HepG2 (cell line): ENCODE results near the gene FER1L5. TPM values are rescaled to one million over a fixed set of nuclear protein-coding genes. Genes with fewer than 3 reads are reported as not detected.

Experiments used
- ATAC-seq: fragments of 200-7000 bp; cut with Tn5 transposase; 3 replicates; pipeline ENCODE4 v1.9.1; 2020; ENCODE audit warnings: mild to moderate bottlenecking, moderate library complexity
- BruUV-seq: library from RNA; stranded (reverse); fragments of 400-500 nt; replicated peaks from 2 replicates; lab custom pipeline; 2021; lab: Mats Ljungman, UMichigan
- CTCF ChIA-PET: fragments of 300-600 bp; formaldehyde crosslinking; extraction: SDS; loops from one replicate; lab custom pipeline; 2021; ENCODE audit warnings: low total read pairs, inconsistent platforms, low intra/inter-chr PET ratio; lab: Yijun Ruan, JAX
- POLR2A ChIA-PET: fragments of 350-600 bp; sonication (Branson Sonifier 250); formaldehyde crosslinking; loops from one replicate; lab custom pipeline; 2020; ENCODE audit warnings: antibody characterized with exemption, inconsistent platforms; lab: Yijun Ruan, JAX
- DNase-seq: peaks from one replicate; pipeline ENCODE4 v3.0.0-alpha.2; 2015; ENCODE audit warnings: low spot score
- FAIRE-seq: peaks from 3 replicates; lab custom pipeline; 2011; peaks lifted over from hg19 to GRCh38; lab: Jason Lieb, UNC
- H2AFZ ChIP-seq: one replicate; pipeline ENCODE4 v1.6.1; 2011; ENCODE audit warnings: low read length, inconsistent platforms
- H3K27ac ChIP-seq: fragments of 300-600 bp; 3 replicates; pipeline ENCODE4 v1.8.0; 2011; ENCODE audit warnings: mixed run types, mild to moderate bottlenecking, mixed read lengths, low read length, inconsistent platforms; ENCODE audit not compliant: insufficient read depth; ENCODE audit errors: extremely low read length
- H3K27me3 ChIP-seq, 2 experiments: fragments of 200-600 bp in 1 of 2; 2 replicates in 1 of 2; 3 replicates in 1 of 2; pipeline versions ENCODE4 v1.6.0 to v1.8.0; 2011; ENCODE audit warnings: low read length in 2 of 2, mild to moderate bottlenecking in 2 of 2, moderate library complexity in 2 of 2, inconsistent platforms in 1 of 2; ENCODE audit not compliant: insufficient read depth in 2 of 2, control insufficient read depth in 1 of 2
- H3K36me3 ChIP-seq, 2 experiments: fragments of 200-600 bp in 1 of 2; replicated peaks in 1 of 2; 2 replicates in 1 of 2; 3 replicates in 1 of 2; pipeline versions ENCODE4 v1.5.1 to v1.8.0; 2011; ENCODE audit warnings: low read length in 2 of 2, inconsistent platforms in 1 of 2; ENCODE audit not compliant: insufficient read depth in 2 of 2, control insufficient read depth in 1 of 2
- H3K4me1 ChIP-seq: 2 replicates; pipeline ENCODE4 v1.5.1; 2012; ENCODE audit warnings: low read length, inconsistent platforms; ENCODE audit not compliant: insufficient read depth
- H3K4me2 ChIP-seq: 2 replicates; pipeline ENCODE4 v1.6.0; 2011; ENCODE audit warnings: low read depth, low read length, inconsistent platforms
- H3K4me3 ChIP-seq, 3 experiments: fragments of 200-600 bp in 1 of 3; sonication (generic), shearing (Covaris generic) in 1 of 3; replicated peaks in 1 of 3; 2 replicates each; pipeline ENCODE4 v1.5.1; 2011 to 2016; ENCODE audit warnings: low read length in 3 of 3, inconsistent platforms in 2 of 3, low read depth in 2 of 3, mild to moderate bottlenecking in 2 of 3, control low read depth in 1 of 3, mixed read lengths in 1 of 3; ENCODE audit not compliant: insufficient read depth in 1 of 3
- H3K79me2 ChIP-seq: one replicate; pipeline ENCODE4 v1.6.1; 2011; ENCODE audit warnings: low read length, inconsistent platforms; ENCODE audit not compliant: insufficient read depth
- H3K9ac ChIP-seq: 2 replicates; pipeline ENCODE4 v1.6.0; 2011; ENCODE audit warnings: mild to moderate bottlenecking, low read depth, low read length, inconsistent platforms; ENCODE audit not compliant: insufficient read depth
- H3K9me3 ChIP-seq: 2 replicates; pipeline ENCODE4 v1.5.1; 2012; ENCODE audit warnings: mild to moderate bottlenecking, low read length
- H4K20me1 ChIP-seq: 2 replicates; pipeline ENCODE4 v1.6.0; 2011; ENCODE audit warnings: inconsistent platforms, mild to moderate bottlenecking, low read length, moderate library complexity; ENCODE audit not compliant: insufficient read depth
- ATF1 ChIP-seq: IDR thresholded peaks from 2 replicates; pipeline ENCODE4 v1.6.1; 2016; ENCODE audit warnings: mild to moderate bottlenecking, control low read depth
- HNRNPK ChIP-seq: fragments of 200-400 bp; formaldehyde crosslinking; IDR thresholded peaks from 2 replicates; pipeline ENCODE4 v1.6.1; 2018; ENCODE audit warnings: low read length, low read depth, moderate library complexity, mild to moderate bottlenecking; ENCODE audit not compliant: poor library complexity, severe bottlenecking
- KAT2B ChIP-seq: fragments of 150-350 bp; IDR thresholded peaks from 2 replicates; pipeline ENCODE4 v1.6.1; 2014; ENCODE audit warnings: low read depth, low read length, borderline replicate concordance
- ZNF143 ChIP-seq: sonication (generic); formaldehyde crosslinking; IDR thresholded peaks from 2 replicates; pipeline ENCODE4 v1.4.0; 2020; ENCODE audit warnings: missing genetic modification reagents
- ZNF382 ChIP-seq: sonication (generic); formaldehyde crosslinking; IDR thresholded peaks from 2 replicates; pipeline ENCODE4 v1.5.0; 2020; ENCODE audit warnings: missing genetic modification reagents, mild to moderate bottlenecking, borderline replicate concordance
- WGBS: methylation state at CpG from one replicate; pipeline ENCODE4 v1.1.6; 2017; ENCODE audit warnings: low lambda C conversion rate; 5-methylcytosine and 5-hydroxymethylcytosine counted together
- in situ Hi-C: cut with HindIII; loops from 2 replicates; pipeline ENCODE4 v1.10.0; 2017; ENCODE audit warnings: low pct_unique_long_range_greater_than_20kb; ENCODE audit not compliant: extremely low pct_ligation_motif_present
- intact Hi-C: fragments of 100-400 bp; cut with micrococcal nuclease; formaldehyde crosslinking; loops from one replicate; pipeline ENCODE4 v1.10.0; 2022; ENCODE audit not compliant: unreplicated experiment
- polyA plus RNA-seq, 8 experiments: library from polyadenylated mRNA; depleted of rRNA in 3 of 8; stranded (reverse) in 7 of 8; unstranded in 1 of 8; fragments of >200 nt; fragmentation: Illumina TruSeq in 4 of 8; extraction: Trizol in 4 of 8; gene quantifications; 2 replicates each; pipeline versions ENCODE4 v1.2.1 to v1.2.3, GENCODE V29; 2011 to 2016; ENCODE audit warnings: low read depth in 4 of 8, missing spikeins in 1 of 8, mixed read lengths in 1 of 8; ENCODE audit not compliant: insufficient read depth in 1 of 8
- total RNA-seq, 5 experiments: library from RNA; depleted of rRNA; stranded (reverse); fragments of >200 nt; fragmentation: Illumina TruSeq; extraction: Trizol; gene quantifications; 2 replicates each; pipeline ENCODE4 v1.2.3, GENCODE V29; 2016; ENCODE audit warnings: low read depth in 1 of 5
- TF ChIP-seq, protein P1 (sequence below): sonication (generic); formaldehyde crosslinking; IDR thresholded peaks from 2 replicates; pipeline ENCODE4 v1.4.0; 2020; ENCODE audit warnings: missing genetic modification reagents
- TF ChIP-seq, protein P2 (sequence below): sonication (generic); formaldehyde crosslinking; IDR thresholded peaks from 2 replicates; pipeline ENCODE4 v1.9.0; 2022; ENCODE audit warnings: low read depth, missing genetic modification reagents
- TF ChIP-seq, protein P3 (sequence below): sonication (generic); formaldehyde crosslinking; IDR thresholded peaks from 2 replicates; pipeline ENCODE4 v1.4.0; 2020; ENCODE audit warnings: mild to moderate bottlenecking, missing genetic modification reagents

FER1L5 gene
- total and polyA plus RNA-seq, 2 of the 13 experiments (the other 11 are each of a cell fraction or from before 2014, with no cell fraction given), result 0.02 to 0.08 TPM

DNA sequence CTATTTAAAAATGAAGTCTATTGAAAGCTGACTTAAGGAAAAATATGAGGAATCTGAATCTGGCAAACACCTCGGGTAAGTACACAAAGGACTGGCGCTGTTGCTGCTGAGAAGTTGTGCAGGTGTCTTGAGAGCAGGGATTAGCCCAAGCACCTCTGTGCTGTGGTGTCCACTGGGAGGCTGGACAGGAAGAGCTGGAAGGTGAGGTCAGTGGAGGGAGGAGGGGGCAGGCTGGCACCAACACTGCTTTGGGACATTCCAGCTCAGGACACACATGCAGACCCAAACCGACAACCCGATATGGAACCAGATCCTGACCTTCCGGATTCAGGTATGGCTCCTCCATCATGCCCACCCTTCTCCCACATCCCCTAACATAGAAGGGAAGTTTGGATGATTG lies 20.6 kb downstream of the FER1L5 start (continued):
- TF ChIP-seq, protein P1, sequence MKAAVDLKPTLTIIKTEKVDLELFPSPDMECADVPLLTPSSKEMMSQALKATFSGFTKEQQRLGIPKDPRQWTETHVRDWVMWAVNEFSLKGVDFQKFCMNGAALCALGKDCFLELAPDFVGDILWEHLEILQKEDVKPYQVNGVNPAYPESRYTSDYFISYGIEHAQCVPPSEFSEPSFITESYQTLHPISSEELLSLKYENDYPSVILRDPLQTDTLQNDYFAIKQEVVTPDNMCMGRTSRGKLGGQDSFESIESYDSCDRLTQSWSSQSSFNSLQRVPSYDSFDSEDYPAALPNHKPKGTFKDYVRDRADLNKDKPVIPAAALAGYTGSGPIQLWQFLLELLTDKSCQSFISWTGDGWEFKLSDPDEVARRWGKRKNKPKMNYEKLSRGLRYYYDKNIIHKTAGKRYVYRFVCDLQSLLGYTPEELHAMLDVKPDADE (CRISPR knock-in tag), result no peak
- no peak for TF ChIP-seq ZNF143 (CRISPR knock-in tag)
- TF ChIP-seq ZNF382, result no peak
- TF ChIP-seq, protein P2, sequence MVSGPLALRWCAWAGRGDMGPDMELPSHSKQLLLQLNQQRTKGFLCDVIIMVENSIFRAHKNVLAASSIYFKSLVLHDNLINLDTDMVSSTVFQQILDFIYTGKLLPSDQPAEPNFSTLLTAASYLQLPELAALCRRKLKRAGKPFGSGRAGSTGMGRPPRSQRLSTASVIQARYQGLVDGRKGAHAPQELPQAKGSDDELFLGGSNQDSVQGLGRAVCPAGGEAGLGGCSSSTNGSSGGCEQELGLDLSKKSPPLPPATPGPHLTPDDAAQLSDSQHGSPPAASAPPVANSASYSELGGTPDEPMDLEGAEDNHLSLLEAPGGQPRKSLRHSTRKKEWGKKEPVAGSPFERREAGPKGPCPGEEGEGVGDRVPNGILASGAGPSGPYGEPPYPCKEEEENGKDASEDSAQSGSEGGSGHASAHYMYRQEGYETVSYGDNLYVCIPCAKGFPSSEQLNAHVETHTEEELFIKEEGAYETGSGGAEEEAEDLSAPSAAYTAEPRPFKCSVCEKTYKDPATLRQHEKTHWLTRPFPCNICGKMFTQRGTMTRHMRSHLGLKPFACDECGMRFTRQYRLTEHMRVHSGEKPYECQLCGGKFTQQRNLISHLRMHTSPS (CRISPR knock-in tag), result no peak
- TF ChIP-seq, protein P3, sequence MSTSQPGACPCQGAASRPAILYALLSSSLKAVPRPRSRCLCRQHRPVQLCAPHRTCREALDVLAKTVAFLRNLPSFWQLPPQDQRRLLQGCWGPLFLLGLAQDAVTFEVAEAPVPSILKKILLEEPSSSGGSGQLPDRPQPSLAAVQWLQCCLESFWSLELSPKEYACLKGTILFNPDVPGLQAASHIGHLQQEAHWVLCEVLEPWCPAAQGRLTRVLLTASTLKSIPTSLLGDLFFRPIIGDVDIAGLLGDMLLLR (CRISPR knock-in tag), result no peak
- no peak for TF ChIP-seq ATF1 (CRISPR knock-in tag)

DNA sequence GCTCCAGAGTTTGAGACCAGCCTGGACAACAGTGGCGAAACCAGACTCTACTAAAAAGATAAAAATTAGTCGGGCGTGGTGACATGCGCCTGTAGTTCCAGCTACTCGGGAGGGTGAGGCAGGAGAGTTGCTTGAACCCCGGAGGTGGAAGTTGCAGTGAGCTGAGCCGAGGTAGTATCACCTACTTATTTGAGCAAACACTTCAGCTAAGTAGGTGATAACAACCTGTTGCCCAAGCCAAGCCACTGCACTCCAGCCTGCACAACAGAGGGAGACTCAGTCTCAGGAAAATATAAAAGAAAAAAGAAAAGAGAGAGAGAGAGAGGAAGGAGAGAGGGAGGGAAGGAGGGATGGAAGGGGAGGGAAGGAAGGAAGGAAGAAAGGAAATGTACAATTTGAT lies 21.3 kb downstream of the FER1L5 start:
- no peaks in the 10 kb centered on the region for H3K36me3 ChIP-seq
- WGBS, result 45% methylated on average over 7 of the region's 7 CpGs
- POLR2A ChIA-PET, result no interaction called here
- H3K4me2 ChIP-seq, result no peak overlapping the region
- DNase-seq (no peak), FAIRE-seq (no peak), ATAC-seq (no peak)
- BruUV-seq, result no TSS peak
- no peaks in the 10 kb centered on the region for H3K9me3 ChIP-seq
- peaks cover 13% of the 10 kb centered on the region; the same call in 1 of the 2 replicates for H3K4me1 ChIP-seq
- H3K27ac ChIP-seq, result no peak overlapping the region
- in situ Hi-C loops, result no loop called here
- H3K27me3 ChIP-seq, result peaks cover 0 to 28% of the 10 kb centered on the region in 2 experiments; a peak in 3 of 5 replicates
- H3K4me3 ChIP-seq, result no peak overlapping the region
- H3K79me2 ChIP-seq, result no peaks in the 10 kb centered on the region
- intact Hi-C loops, result no loop called here
- H3K9ac ChIP-seq, result no peak overlapping the region
- H4K20me1 ChIP-seq, result no peaks in the 10 kb centered on the region
- TF ChIP-seq HNRNPK, result peak; percentile 1
- no peak for TF ChIP-seq KAT2B
- TF ChIP-seq, all 625 proteins: peak for 1
- CTCF ChIA-PET, result no interaction called here
- no peak overlapping the region for H2AFZ ChIP-seq
